Fibroblast of peridontal ligament (primary cell): ENCODE data around the gene MECR.

ENCODE experiments used
- DNase-seq: peaks from one replicate; pipeline ENCODE4 v3.0.0-alpha.2; 2010; ENCODE audit errors: extremely low read depth

The MECR gene

DNA sequence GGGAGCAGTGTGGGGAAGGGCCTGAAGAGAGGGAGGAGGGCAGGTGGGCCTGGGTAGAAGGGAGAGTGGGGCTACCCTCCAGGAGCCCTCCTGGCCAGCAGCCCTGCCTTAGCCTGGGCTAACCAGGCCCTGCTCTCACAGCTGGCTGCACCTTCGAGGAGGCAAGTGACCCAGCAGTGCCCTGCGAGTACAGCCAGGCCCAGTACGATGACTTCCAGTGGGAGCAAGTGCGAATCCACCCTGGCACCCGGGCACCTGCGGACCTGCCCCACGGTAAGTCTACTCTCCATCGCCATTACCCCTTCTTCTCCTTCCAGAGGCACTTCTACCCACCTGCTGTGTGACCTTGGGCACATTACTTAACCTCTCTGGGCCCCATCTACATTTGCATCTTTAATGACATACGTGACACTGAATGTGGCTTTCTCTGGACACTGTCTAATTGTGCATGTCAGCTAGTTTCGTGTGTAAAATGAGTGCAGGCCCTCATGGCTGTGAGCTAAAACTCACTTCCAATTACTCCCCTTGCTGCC lies 24.5 kb upstream of the MECR start:
- DNase-seq: no peak

DNA sequence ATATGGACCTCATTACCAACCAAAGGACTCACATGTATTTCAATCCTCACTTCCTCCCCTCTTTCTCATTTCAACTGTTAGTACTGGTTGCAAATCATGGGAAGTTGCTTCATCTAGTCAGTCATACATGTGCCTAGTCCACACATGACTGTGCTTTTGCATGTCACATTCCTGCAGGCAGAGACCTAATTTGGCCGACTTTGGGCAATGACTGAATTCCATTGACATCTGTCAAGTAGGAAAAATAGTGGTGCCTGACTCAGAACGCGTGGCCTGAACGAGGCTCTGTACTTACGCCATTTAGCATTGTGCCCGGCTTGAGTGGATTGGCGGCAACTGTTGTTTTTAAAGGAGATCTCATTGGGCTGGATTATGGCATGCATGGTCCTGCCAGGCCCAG lies 23.6 kb upstream of the MECR start:
- no peak for DNase-seq

DNA sequence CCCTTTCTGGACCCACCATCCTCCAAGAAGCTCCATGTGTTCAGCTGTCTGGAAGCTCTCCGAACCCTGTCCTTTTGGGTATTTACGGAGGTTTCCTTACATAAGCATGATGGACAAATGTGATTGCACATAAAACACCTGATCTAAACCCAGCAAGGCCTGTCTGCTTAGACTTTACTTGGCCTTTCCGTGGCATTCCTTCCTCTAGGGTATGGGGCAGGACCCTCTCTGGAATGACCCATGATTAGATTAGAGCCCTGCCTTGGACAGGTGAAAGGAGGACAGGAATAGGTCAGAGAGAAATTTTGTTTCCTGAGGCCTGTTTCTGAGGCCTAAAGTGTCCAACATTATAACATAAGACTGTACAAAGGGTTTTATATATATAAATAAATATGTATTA lies 22.4 kb upstream of the MECR start:
- no peak for DNase-seq

DNA sequence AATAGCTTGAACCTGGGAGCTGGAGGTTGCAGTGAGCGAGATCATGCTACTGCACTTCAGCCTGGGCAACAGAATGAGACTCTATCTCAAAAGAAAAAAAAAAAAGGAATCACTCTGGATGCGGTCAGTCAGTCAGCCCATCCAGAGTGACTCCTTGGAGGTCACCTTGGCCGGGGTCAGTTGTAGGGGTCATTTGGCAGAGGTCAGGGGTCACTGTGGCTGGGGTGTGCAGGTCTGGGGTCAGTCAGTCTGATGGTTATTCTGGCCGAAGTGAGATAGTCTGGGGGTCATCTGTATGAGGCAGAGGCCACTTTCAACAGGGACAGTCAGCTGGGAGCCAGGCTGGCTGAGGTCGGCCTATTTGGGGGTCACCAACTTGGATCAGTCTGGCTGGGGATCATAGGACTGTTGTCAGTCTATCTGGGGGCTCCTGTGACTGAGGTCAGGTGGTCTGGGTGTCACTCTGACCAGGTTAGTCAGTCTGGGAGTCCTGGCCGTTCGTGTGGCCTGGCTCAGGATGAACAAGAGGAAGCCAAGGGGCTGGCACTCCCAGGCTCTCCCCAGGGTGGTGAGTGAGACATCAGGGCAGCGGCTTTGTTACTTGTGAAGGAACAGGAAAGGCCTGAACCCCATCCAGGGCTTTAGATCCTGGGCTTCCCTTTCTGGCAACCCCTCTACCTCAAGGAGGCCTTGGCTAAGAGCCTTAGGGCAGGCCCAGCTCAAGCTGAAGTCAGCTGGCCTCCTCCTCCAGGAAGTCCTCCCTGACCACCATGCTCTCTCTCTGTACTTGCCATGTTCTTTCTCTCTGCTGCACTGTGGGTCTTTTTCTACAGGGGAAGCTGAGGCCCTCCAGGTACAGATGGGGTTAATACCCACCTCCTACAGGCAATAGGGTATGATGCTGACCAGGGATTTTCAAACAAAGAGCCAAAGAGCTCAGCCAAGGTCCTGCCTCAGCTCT lies 20.7 kb upstream of the MECR start:
- no peak for DNase-seq

DNA sequence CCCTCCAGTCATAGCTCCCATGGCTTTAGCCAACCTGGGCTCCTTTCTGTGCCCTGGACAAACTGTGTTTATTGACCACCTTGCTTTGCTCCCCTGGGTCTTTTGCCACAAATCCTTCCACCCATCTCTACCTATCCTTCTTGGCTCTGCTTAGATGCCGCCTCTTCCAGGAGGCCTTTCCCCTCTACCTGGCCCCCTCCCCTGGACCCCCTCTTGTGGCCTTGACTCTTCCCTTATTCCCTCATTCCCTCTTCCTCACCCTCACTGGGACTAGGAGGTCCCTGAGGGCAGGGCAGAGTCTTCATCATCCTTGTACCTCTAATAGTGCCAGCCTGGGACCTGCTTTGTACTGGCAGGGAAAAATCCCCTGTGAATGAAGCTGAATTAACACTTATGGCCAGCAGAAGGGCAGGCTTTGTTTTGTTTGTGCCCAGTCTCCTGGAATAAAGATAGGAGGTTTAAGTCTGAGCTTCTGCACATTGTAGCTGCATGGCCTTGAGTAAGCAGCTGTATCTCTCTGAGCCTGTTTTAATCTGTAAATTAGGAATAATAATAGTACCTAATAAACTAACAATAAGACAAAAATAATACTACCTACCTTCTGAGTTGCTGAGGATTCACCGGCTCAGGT lies 19.3 kb upstream of the MECR start:
- DNase-seq: no peak

DNA sequence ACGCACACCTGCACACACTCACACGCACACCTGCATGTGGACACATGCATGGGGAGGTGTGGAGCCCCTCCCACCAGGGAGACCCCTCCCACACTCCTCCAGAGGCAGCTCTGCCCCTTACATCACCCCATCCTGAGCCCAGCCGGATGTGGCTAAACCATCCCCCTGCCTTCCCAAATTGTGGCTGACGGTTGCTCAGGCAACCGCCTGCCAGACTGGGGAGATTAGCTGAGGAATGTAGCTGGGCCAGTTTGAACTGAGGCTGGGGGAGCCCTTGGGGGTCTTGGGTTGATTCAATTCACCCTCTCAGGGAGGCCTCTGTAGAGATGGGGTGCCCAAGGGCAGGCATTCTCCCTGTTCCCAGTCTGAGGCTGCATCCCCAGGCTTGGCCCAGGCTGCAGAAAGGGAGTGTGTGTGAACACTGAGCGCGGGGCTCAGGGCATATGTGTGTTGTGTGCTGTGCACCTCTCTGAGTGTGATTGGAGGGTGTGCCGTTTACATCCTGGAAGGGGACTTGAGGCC lies 18.5 kb upstream of the MECR start:
- no peak for DNase-seq

DNA sequence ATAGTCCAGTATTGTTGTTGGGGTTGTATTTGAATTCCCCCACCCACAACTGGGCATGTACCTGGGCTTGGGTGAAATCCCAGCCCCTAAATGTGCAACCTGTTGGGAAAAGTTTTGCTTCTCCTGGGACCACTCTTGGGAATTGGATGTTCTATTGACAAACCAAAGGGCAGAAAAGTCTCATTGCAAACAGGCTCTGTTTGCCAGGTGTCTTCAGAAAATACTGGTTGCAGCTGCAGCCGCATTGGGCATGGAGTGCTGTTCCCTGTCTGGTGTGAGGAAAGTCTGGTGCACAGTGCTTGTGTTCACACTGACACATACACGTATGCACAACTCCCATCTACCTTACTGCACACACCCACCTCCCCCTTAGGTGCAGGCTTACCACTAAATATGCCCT lies 17.7 kb upstream of the MECR start:
- DNase-seq: no peak

DNA sequence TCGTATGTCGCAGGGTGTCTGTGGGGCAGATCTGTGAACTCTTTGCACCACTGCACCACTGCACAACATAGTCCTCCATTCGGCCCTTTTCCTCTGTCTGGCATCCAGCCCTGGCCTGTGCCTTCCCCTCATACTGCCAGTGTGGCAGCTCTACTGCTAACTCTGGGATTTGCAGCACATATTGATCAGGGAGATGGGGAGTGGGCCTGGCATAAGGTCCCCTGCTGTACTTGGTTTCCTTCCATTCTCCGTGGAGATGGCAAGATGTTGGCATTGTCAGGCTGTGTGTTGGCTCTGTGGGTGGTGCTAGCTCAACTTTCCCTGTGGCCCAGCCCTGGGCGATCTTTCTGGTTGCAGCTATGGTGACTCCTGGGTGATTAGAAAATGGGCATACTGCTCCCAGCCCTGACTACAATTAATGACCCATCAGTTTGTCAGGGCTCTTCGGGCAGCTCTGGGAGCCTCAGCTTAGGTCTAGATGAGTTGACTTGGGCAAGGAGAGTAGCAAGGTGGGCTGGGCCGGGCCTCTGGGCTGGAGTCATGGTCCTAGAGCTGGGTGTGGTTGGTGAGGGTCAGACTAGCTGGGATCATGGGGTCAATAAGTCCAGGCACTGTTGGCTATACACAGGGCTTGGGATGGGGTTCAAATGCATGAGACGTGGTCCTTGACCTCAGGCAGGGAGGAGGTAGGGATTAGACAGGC lies 17.0 kb upstream of the MECR start:
- DNase-seq: no peak

DNA sequence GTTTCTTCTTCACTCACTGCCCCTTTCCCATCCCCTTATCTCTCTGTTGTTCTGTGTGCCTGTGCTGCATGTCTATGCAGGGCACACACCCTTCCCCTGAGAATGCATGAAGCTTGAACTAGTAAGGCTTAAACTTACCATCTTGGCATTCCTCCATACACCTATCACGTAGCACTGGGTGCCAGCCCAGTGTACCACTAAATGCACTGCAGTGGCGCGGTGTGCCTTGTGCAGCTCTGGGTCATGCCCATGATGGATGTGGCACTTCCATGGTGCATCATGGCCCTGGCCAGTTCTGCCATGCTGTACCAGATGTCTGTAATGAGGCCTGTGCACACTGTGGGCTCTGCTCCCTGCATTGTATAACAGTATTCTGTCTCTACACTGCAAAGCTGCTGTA lies 16.3 kb upstream of the MECR start:
- DNase-seq: no peak

DNA sequence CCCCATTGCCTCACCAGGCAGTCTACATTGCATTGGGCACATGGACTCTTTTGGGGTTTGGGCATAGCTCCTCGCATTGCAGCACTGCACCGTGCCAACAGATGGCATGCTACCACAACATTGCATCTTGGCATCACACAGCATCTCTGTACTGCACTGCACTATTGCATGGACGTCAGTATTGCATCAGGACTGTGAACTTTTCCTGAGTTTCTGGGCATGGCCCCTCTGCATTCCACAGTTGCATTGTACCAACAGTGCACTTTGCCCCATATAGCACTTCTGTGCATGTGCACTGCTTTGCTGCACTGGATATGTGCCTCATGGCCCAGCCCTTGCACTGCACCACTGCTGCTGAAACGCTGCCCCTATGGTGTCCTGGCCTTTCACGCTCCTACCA lies 15.1 kb upstream of the MECR start:
- DNase-seq: peak; percentile 58

DNA sequence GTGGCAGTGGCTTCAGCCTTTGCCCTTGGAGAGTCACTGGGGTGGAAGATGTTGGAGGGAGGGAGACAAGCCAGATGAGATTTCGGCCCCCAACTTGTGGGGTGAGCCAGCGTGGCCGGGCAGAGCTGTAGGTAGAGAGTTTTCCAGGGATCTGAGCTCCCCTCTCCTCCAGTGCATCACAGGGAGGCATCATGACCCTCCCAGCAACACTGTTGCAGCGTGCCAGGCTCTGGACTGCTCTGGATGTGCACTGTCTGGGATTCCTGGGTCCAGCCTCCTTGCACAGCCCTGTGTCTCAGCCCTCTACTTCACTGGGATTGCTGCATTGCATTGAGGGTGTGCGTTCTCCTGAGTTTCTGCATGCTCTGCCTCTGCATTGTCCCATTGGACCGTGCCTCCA lies 14.5 kb upstream of the MECR start:
- DNase-seq: no peak

DNA sequence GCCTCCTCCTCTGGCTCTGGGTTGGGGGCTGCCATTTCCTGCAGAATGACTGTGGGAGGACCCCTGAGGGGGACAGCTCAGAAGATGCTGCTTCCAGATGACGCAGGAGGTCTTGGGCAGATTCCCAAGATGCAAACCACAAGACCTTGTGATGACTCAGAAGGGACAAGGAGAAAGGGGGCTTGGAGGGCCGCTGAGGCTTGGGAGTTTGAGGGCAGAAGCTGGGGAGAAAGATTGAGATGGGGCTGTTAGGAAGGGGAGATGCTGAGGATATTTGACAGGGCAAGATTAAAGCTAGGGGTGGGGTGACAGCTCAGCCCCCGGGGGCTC lies 13.1 kb upstream of the MECR start:
- peak; percentile 72 for DNase-seq

DNA sequence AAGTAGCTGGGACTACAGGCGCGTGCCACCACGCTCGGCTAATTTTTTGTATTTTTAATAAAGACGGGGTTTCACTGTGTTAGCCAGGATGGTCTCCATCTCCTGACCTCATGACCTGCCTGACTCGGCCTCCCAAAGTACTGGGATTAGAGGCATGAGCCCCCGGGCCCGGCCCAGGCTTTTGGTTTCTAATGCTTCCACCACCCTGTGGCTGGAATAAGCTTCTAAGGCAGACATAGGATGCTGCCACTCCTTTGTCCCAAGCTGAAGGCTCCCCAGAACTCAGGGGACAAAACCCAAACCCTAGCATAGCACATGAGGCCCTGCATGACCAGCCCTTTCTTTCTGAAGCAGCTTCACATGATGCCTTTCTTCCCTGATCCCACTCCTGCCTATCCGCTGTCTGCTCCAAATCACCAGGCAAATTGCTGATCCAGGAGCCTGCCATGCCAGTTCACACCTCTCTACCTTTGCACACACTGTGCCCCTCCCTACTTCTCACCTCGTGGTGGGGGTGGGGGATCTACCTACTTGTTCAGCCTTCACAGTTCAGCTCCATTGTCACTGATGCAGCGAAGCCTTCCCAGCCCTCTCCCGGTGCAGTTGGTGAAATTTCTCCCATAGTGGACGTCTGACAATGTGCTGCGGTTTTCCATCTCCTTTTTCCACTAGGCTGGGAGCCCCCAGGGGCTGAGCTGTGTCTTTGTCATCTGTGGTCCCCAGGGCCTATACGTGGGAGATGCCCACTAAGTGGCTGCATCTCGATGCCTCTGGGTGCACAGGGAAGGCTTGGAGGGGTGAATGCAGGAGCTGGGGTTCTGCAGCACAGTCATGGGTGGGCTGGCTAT lies 12.5 kb upstream of the MECR start:
- no peak for DNase-seq

DNA sequence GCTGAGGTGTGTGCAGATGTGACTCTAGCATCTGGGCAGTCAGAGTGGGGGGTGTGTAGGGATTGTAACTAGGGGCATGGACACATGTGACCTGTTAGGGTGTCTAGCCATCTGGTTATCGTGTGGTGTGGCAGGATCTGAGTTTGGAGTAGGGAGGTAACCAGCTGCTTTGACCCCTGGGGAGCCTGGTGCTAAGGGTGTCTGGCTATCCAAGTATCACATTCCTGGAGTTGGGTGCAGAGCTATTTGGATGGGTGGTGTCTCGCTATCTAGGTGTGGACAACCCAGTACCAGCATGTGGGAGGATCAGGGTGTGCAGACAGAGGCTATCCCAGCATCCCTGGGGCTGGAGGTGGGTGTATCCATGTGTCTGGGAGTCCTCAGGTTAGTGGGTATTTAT lies 10.3 kb upstream of the MECR start:
- DNase-seq: no peak

DNA sequence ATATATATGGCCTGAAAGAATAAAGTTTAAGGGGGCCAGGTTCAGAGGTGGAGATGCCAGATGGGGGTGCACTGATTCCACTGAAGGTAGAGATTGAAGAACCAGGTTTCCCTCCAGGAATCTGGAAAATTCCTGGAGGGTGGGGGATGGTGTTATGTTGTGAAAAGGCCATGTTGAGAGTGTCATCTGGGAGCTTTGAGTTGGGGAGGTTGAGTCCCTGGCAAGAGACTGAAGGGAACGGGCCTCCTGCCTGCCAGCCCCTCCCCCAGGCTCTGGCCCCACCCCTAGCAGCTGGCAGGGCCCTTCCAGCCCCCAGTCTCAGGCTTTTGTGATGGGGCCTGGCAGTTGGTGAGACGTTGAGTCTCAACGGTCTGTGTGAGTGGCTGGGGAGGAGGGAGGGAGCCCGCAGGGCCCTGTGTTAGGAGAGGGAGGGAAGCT lies 9.7 kb upstream of the MECR start:
- DNase-seq: no peak

DNA sequence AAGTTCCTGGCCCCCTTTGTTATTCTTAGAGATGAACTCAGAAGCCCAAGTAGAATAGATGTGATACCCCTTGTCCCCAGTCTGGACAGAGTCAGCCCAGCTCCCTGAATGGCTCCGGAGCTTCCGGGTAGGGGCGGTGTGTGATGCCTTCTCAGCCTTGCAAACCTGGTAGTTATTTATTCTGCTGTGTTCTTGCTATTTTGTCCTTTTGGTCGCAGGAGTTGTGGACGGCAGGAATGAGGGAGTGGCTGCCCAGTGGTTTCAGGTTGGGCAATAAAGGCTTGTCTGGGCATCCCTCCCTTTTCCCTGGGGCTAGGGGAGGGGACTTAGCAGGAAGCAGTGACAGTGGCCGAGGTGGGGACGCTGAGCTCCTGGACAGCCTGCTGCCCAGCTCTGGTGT lies 8.4 kb upstream of the MECR start:
- no peak for DNase-seq

DNA sequence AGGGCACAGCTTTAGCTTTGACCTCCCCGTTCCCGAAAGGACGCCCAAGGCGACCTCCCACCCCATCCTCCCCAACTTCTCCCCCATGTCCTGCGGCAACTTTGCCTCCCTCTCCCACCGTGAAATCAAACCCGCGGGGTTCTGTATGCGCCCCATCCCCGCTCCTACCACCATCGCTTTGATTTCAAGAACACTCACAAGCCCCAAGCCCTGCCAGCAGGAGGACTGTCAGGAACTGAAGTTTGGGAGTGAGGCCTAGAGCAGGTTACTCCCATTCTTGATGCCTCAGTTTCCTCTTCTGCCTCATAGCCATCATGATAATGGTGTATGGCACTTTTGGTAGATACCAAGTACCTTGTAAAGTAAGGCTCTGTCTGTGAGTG lies 7.9 kb upstream of the MECR start:
- DNase-seq: no peak

DNA sequence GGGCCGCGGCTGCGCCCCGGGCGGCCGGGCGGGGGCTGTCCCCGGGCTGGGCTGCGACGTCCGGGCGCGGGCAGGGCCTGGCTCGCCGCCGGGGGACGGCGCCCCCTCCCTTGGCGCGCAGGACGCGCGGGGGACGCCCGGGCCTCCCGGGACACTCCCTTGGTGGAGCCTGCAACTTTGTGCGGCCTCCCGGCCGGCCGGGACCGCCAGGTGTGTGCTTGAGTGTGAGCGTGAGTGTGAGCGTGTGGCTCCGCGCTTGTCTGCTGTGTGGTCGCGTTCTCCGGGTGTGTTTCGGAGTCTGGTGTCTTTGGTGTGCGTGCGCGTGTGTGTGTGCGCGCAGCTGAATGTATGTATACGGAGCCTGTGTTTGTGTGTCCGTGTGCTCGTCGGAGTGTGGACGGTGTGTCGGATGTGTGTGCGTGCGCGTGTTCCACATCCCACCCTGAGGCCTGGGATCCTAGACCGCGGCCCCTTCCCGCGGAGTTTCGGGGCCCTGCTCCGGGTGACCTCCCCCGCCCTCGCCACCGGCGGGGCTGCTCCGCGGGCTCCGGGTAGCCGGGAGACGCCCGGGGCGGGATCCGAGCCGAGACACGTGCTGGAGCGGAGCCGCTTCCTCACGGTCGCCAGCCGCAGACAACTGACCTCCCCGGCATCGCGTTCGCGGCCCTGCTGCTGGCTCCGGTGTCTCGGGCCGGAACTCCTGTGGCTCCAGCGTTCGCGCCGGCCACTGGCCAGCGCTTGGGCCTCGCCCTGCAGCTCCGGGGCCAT lies 7.3 kb upstream of the MECR start:
- DNase-seq: no peak

DNA sequence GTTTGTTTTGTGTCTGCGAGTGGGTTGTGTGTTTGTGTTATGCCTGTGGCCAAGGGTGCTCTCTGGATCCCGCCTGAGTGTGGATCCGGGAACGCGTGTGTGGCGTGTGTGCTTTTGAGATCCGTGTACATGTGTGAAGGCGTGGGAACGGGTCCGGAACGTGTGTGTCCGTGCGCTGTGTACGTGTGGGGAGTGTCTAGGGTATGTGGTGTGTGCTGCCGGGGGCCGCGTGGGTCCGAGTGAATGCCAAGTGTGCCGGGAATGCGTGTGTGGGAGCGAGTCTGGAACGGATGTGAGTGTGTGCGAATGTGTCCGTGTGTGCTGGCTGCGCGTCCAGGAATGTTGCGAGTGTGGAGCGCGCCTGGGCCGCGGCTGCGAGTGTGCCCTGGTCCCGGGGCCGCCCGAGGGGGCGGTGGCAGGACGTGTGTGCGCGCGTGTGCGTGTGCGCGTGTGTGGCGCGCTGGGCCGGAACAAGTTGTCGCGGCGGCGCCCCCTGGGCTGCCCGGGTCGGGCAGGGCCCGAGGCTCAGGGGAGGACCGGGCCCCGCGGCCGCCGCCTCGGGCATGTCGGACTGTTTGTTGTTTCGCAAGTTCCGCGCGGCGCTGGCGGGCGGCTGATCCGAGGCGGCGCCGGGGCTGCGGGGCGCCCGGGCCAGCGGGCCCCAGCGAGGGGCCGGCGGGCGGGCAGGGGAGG lies 6.5 kb upstream of the MECR start:
- DNase-seq: peak; percentile 31

DNA sequence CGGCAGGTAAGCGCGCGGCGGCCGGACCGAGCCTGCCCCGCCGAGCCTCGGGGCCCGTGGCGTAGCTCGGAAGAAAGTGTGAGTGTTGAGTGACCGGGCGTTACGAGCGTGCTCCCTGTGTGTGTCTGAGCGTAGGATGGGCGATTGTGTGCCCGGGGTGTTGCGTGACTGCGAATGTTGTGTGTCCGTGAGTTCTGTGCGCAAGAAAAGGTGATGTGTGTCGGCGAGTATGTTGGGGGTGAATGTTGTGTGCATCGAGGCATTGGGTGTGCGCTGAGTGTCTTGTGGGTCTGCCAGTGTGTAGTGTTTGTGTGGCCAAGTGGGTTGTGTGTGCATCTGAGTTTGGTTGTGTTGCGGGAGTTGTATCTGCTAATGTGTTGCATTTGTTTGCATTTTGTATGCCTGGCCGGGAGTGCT lies 6.0 kb upstream of the MECR start:
- peak; percentile 20 for DNase-seq
